Gastrocnemius medialis (tissue), 4 donors: ENCODE data around the gene TMPRSS4. TPM values are rescaled to one million over a fixed set of nuclear protein-coding genes. Genes with fewer than 3 reads are reported as not detected.
A peak's percentile ranks its signal among the peaks of the same experiment; 100 is the strongest.

Experiments
- ATAC-seq, 2 donors: fragments of 150-250 bp; one replicate each; pipeline ENCODE4 v1.9.1; 2016
- DNase-seq, 2 donors: peaks; one replicate each; pipeline ENCODE4 v3.0.0-alpha.2; 2019
- H3K27ac ChIP-seq, 4 donors: fragments of 200-600 bp; sonication (generic); 1 replicate in 1 of 4; 2 replicates in 3 of 4; pipeline ENCODE4 v1.5.1; 2016 to 2018; ENCODE audit warnings: mild to moderate bottlenecking in 2 of 4, moderate library complexity in 1 of 4
- H3K27me3 ChIP-seq, 3 donors: fragments of 200-600 bp; sonication (generic) in 2 of 3; 1 replicate in 1 of 3; 2 replicates in 2 of 3; pipeline versions ENCODE4 v1.5.1 to v1.6.0; 2016 to 2019; ENCODE audit warnings: mild to moderate bottlenecking in 1 of 3, moderate library complexity in 1 of 3
- H3K36me3 ChIP-seq, 2 donors: fragments of 200-600 bp; sonication (generic) in 1 of 2; one replicate each; pipeline ENCODE4 v1.5.1; 2017 to 2018
- H3K4me1 ChIP-seq, 2 donors: fragments of 200-600 bp; sonication (generic) in 1 of 2; one replicate each; pipeline ENCODE4 v1.5.1; 2016 to 2017; ENCODE audit warnings: mild to moderate bottlenecking in 2 of 2
- H3K4me3 ChIP-seq, 4 donors: fragments of 200-600 bp; sonication (generic) in 3 of 4; 1 replicate in 1 of 4; 2 replicates in 3 of 4; pipeline ENCODE4 v1.5.1; 2016 to 2019; ENCODE audit warnings: mild to moderate bottlenecking in 2 of 4
- H3K9me3 ChIP-seq, 3 donors: fragments of 200-600 bp; sonication (generic) in 2 of 3; 1 replicate in 1 of 3; 2 replicates in 2 of 3; pipeline ENCODE4 v1.5.1; 2016 to 2019
- CTCF ChIP-seq, 5 experiments: fragments of 450-650 bp in 3 of 5; fragments of 200-600 bp in 2 of 5; sonication (generic) in 2 of 5; IDR thresholded peaks in 4 of 5; conservative IDR thresholded peaks in 1 of 5; 1 replicate in 4 of 5; 2 replicates in 1 of 5; pipeline ENCODE4 v1.5.1; 2016 to 2019; ENCODE audit warnings: antibody characterized with exemption in 5 of 5, mild to moderate bottlenecking in 3 of 5, moderate library complexity in 3 of 5
- POLR2A ChIP-seq, 2 donors: fragments of 450-650 bp; IDR thresholded peaks; one replicate each; pipeline ENCODE4 v1.6.1; 2017; ENCODE audit warnings: antibody characterized with exemption in 2 of 2, mild to moderate bottlenecking in 2 of 2, moderate library complexity in 2 of 2
- in situ Hi-C, 4 donors: fragments of 200-750 bp; cut with MboI; loops; one replicate each; pipeline versions ENCODE4 v1.15.0 to v1.8.0; 2017; ENCODE audit warnings: low sequenced_read_pairs in 4 of 4
- intact Hi-C: fragments of 100-400 bp; cut with DNase I; formaldehyde crosslinking; loops from one replicate; pipeline ENCODE4 v1.15.1; 2023; ENCODE audit warnings: low total_unique reads
- total RNA-seq, 4 donors: library from RNA; depleted of rRNA; stranded (reverse); fragments of >200 nt; gene quantifications; one replicate each; pipeline versions ENCODE4 v1.1.0 to v1.2.3, GENCODE V29; 2016

TMPRSS4 gene
- total RNA-seq, 4 donors from 2014 or later: 1.1 TPM; not detected in 3

- H3K9me3 ChIP-seq: no peaks in the 10 kb centered on the region
- no peak for TF ChIP-seq CTCF (IDR thresholded peaks at IDR 0.05 in 4 of 5, conservative IDR thresholded peaks at IDR 0.05 in 1 of 5)
- no peak for TF ChIP-seq POLR2A (IDR thresholded peaks at IDR 0.05)
- intact Hi-C loops (no loop called here), in situ Hi-C loops (no loop called here)
- H3K4me3 ChIP-seq: no peak overlapping the region
- DNase-seq: no peak
- no peak for ATAC-seq
- H3K4me1 ChIP-seq: peaks cover 6 to 13% of the 10 kb centered on the region in 2 donors
- H3K36me3 ChIP-seq: no peaks in the 10 kb centered on the region
- no peaks in the 10 kb centered on the region for H3K27me3 ChIP-seq
- no peak overlapping the region for H3K27ac ChIP-seq
Measured at GRCh38 chr11:118095493-118095892, 18.6 kb downstream of the TMPRSS4 start.

- no peaks in the 10 kb centered on the region for H3K9me3 ChIP-seq
- no peak overlapping the region for H3K4me3 ChIP-seq
- in situ Hi-C loops: no loop called here
- intact Hi-C loops: no loop called here
- peaks cover 11 to 17% of the 10 kb centered on the region in 2 donors for H3K4me1 ChIP-seq
- ATAC-seq (no peak), DNase-seq (no peak)
- H3K36me3 ChIP-seq: no peaks in the 10 kb centered on the region
- H3K27ac ChIP-seq: no peak overlapping the region
- no peak for TF ChIP-seq POLR2A (IDR thresholded peaks at IDR 0.05)
- TF ChIP-seq CTCF (IDR thresholded peaks at IDR 0.05 in 4 of 5, conservative IDR thresholded peaks at IDR 0.05 in 1 of 5): no peak
- H3K27me3 ChIP-seq: no peaks in the 10 kb centered on the region
Measured at GRCh38 chr11:118095967-118096367, 19.1 kb downstream of the TMPRSS4 start.

- Histone ChIP-seq H3K27me3 (no peaks in the 10 kb centered on the region), H3K9me3 (no peaks in the 10 kb centered on the region), H3K4me3 (no peak overlapping the region), H3K4me1 (peaks cover 13 to 24% of the 10 kb centered on the region in 2 donors), H3K27ac (peak overlapping the region in 2 of 4 donors; percentile 31 to 71), H3K36me3 (no peaks in the 10 kb centered on the region)
- TF ChIP-seq POLR2A (IDR thresholded peaks at IDR 0.05): no peak
- no peak for TF ChIP-seq CTCF (IDR thresholded peaks at IDR 0.05 in 4 of 5, conservative IDR thresholded peaks at IDR 0.05 in 1 of 5)
- ATAC-seq (no peak), DNase-seq (no peak)
- intact Hi-C loops (no loop called here), in situ Hi-C loops (no loop called here)
Measured at GRCh38 chr11:118098996-118099837, 22.3 kb downstream of the TMPRSS4 start.

GRCh38 chr11:118099838-118100556, 23.1 kb downstream of the TMPRSS4 start:
- DNase-seq: peak; percentile 36 to 70
- peak; percentile 86 to 87 for ATAC-seq
- TF ChIP-seq CTCF (IDR thresholded peaks at IDR 0.05 in 4 of 5, conservative IDR thresholded peaks at IDR 0.05 in 1 of 5) (no peak), POLR2A (IDR thresholded peaks at IDR 0.05) (no peak)
- no peaks in the 10 kb centered on the region for H3K36me3 ChIP-seq
- in situ Hi-C loops: no loop called here
- H3K27me3 ChIP-seq: no peaks in the 10 kb centered on the region
- intact Hi-C loops: no loop called here
- H3K27ac ChIP-seq: peak overlapping the region in 3 of 4 donors; percentile 9 to 71 (median 31)
- H3K9me3 ChIP-seq: no peaks in the 10 kb centered on the region
- peaks cover 13 to 24% of the 10 kb centered on the region in 2 donors for H3K4me1 ChIP-seq
- H3K4me3 ChIP-seq: no peak overlapping the region
